Inflammatory macrophage treated with lipopolysaccharide for 4 hours (primary cell): ENCODE data around the gene EXOC3L1.

Experiments used
- DNase-seq: peaks from one replicate; pipeline ENCODE4 v3.0.0-alpha.2; 2020

The EXOC3L1 gene

DNA sequence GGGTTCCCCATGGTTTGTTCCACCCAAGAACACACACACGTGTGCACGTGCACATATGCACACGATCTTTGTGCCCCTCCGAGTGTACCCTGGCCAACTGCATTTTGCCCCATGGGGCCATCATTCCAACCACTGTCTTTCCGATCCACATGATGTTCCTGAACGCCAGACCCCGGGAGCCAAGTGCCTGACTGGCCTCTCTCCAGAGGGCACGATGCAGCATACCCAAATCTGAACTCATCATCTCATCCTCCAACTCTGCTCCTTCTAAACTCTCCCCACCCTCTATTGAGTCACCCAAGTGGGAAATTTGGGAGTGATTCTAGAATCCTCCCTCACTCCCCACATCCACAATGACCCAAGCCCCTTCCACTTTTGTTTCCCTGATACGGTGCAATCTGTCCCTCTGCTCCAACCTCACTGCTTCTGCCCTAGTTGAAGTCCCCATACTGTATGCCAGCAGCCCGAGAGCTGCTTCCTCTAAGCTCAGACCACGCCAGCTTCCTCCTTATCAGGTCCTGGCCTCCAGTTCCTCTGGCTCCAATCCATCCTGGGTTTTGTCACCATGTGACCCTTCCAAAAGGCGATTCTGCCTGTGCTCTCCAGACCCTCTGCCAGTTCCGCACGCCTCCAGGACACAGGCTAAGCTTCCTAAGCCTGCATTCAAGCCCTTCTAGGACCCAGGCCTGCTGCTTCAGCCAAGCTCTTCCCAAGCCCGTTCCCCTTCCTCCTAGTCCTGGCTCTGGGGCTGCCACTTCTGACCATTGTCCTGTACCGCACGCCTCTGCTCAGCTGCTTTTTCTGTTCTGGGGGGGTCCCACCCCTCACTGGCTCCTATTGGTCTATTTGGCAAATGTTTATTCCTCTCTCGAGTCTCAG lies 26.9 kb upstream of the EXOC3L1 start:
- DNase-seq: peak; percentile 65

DNA sequence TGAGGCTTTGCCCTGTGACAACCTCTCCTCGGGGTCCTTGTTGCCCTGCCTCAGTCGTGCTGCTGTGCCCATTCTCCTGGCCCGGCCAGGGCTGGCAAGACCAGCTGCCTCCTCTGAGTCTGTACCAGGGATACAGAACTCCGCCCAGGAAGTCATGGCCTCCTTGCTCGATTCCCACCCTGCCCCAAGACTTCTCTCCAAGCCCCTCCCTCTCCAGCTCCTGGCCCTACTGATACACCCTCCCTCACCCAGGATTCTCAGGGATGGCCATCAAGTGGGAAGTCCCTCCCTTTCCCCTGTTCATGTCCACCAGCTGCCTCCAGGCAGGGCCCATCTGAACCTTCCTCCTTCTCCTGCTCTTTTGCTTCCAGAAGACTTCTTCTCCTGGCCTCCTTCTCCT lies 25.8 kb upstream of the EXOC3L1 start:
- DNase-seq: no peak

DNA sequence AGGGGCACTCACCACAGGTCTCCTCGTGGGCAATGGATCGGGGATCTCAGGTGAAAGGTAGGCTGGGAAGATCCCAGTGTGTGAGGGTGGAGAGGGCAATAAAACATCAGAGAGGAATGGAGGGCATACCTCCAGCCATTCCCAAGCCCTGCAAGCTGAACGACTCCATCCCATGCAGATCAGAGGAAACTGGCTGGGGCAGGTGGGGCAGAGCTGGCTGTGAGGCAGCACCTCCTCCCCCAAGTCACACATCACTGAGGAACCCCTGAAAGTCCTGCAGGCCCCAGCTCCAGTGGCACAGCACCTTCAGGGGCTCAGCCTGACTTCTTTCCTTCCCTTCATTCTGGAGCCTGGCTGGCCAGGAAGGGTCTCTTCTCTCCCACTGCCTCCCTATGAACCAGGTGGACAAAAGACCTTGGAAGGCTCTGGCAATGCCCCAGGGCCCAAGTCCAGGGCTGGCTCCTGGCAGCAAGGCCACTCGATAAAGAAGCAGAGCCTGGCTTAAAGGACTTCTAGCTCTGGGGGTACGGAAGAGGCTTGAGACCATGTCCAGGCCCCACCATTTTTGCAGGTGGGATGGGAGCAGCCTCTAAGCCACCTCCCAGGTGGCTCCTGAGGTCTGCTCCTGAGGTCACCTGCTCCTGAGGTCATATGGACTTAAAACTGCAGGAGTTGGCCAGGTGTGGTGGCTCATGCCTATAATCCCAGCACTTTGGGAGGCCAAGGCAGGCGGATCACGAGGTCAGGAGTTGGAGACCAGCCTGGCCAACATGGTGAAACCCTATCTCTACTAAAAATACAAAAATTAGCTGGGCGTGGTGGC lies 23.5 kb upstream of the EXOC3L1 start:
- no peak for DNase-seq

DNA sequence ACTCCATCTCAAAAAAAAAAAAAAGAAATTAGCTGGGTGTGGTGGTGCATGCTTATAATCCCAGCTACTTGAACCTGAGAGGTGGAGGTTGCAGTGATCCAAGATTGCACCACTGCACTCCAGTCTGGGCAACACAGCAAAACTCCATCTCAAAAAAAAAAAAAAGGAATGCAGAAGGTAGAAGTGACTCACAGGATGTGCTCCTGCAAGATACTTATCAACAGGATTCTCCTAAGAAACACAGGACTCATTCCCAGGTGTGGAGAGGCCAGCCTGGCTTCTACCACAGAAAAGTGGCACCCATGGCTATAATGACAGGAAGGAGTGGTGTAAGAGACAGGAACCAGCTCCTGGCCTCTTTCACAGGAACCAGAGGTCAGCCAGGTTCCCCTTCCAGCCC lies 22.8 kb upstream of the EXOC3L1 start:
- no peak for DNase-seq

DNA sequence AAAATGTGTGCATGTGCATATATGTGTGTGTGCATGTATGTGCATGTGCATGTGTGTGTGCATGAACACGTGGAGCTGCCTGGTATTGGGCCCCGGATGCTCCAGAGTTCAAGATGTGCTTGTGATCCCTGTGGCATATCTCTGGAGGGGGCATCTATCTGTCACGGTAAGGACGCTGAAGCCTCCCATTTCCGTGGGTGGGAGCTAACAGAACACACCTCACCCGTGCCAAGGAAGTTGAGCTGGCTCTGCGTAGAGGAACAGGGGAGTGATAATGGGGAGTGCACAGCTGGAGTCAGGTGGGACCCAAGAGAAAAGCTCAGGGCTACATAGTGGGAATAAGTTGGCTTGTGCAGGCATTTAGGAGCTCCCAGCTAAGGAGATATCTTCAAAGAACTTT lies 21.7 kb upstream of the EXOC3L1 start:
- DNase-seq: no peak

DNA sequence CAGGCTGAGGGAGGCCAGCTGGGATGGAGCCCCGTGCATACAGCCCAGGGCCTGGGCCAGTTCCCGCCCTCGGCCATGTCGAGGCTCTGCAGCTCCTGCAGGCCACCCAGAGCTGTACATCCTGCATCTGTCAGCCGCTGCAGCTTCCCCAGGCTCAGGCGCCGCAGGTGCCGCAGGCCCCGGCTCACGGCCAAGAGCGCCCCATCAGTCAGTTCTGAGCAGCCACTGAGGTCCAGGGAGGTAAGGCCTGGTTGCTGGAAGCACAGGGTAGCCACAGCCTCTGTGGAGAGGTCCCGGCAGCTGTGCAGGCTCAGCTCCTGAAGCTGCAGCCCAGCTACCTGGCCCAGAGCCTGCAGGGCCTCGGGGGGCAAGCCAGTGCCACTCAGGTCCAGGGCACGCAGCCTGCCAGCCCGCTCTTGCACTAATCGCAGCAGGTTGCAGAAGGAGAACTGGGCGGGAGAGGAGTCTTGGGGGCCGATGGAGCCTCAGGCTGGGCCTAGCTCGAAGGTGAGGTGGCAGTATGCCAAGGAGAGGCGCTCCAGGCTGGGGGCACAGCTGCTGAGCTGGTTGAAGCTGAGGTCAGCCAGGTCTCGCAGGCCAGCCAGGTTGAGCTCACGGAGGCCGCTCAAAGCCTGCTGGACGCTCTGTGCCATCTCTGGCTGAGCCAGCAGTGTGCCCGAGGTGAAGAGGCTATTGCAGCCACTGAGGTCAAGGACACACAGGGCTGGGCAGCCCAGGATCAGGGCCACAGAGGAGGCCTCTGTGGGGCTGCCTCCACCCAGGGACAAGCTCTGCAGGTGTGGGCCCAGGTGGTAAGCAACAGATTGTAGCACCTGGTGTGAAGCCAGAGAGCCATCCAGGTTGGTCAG lies 20.4 kb upstream of the EXOC3L1 start:
- no peak for DNase-seq

DNA sequence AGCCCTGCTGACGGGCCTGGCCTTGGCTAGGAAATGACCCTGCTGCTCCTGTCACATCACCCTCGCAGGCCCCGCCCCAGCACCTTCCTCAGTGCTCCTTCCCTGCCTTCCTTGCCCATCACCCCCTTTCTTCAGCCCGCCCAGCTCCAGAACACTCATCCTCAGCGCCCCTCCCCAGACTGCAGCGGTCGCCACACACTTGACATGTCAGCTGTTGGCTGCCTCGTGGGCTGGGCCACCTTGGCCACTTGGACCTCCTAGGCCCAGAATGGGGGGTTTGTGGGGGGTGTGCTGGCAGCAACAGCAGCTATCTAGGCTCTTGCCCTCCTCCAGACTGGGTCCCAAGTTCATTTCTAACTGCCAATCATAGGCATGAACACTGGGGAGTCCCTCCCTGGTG lies 19.6 kb upstream of the EXOC3L1 start:
- no peak for DNase-seq

DNA sequence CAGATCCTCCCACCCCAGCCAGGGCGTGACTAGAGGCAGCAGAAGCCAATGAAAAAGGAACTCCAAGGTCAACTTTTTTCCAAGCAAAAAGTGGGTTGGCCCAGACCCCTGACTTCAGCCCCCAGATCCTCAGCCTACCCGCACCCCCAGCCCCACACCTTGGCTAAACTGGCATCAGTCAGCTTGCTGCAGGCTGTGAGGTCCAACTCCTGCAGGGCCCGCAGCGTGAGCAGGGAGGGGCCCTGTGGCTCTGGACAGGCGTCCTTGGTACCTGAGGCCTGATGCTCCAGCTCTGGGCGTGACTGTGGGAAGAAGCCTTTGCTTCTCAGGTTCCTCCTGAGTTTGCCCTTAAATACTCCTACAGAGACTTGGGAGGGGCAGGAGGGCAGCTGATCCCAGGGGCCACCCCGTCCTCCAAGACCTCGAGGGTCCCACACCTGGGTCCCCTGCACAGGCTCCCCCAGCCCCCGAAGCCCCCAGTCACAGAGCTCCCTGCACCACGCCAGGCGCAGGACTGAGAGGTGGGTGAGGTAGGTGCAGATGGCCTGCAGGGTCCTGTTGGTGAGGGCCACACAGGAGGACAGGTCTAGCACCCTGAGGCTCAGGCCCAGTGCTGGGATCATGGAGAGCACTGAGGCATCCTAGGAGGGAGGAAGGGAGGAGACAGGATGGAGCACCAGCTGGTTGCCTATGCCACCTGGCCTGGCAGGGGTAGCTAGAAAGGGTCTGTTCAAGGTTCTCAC lies 18.4 kb upstream of the EXOC3L1 start:
- no peak for DNase-seq

DNA sequence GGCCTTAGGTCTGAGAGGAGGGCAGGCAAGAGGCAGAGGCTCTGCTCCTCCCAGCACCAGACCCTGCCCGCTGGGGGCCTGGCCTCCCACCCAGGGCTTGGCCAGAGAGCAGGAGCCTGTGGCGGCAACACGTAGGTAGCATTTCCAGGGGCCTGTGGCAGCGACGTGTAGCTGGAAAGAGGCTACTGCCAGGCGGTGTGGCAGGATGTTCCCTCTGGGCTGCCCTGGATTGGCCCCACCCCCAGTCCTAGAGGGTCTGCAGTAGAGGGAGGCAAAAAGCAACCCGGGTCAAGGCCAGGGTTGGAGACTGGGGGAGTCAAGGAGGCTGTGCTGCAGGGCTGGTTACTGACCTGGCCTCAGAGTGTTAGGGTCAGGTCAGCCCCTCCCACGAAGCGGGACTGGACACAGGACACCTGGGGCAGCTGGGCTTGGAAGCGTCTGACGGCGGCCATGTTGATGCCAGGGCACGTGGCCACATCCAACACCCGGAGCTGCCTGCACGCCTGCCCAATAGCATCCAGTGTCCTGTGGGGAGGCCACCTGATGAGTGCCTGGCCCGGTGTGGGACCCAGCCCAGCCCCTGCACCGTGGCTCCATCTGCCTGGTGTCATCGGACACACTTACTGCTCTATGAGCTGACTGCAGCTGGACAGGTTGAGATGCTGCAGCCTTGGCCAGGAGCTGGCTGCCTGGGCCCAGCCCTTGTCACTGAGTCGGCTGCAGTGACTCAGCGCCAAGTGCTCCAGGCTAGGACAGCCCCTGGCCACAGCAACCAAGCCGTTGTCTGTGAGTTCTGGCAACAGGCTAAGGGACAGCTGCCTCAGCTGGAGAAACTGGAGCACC lies 17.5 kb upstream of the EXOC3L1 start:
- DNase-seq: no peak

DNA sequence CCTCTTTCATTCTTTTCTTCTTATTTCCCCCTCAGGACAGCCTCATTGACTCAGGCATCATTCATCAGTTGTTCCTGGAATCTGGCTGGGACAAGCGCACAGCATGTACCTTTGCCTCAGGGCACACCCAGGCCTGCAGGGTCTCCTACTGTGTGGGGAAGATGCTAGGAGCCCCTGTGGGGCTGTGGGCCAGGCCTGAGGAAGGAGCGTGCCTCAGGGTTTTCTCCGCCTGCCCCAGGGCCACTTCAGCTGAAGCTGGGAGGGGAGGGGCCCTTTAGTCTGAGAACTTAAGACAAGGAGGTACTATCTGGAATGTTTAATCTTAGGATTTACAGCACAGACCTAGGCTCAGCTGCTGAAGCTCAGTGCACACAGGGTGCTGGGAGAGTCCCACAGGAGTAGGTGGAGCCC lies 16.9 kb upstream of the EXOC3L1 start:
- DNase-seq: no peak

DNA sequence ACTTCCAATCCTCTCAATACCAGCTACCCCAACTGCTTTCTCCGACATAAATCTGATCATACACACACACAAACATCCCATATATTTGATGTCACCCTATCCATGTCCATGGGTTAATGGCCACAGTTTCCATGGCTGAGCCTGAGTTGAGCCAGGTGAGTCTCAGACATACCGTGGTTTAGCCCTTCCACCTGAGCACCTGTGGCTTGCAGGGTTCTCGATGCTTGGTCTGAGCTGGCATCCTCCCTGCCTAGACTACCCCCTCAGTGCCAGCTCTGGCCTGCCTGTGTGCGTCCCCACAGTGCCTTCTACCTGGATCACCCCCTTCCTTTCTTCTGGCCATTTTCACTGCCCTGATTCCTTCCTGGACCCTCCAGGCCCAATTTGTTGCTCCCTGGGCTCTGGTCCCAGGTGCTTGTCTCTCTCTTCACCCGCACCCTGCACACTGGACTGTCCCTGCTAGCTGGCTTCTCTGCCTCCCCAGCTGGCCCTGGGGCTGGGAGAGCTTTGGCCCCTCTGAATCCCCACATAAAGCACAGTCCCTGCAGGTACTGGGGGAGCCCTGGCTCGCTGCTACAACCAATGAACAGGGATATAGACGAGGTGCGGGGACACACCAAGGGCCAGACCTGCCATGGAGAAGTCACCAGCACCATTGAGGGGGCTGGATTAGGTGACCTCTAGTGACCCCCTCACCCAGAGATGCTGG lies 16.3 kb upstream of the EXOC3L1 start:
- no peak for DNase-seq

DNA sequence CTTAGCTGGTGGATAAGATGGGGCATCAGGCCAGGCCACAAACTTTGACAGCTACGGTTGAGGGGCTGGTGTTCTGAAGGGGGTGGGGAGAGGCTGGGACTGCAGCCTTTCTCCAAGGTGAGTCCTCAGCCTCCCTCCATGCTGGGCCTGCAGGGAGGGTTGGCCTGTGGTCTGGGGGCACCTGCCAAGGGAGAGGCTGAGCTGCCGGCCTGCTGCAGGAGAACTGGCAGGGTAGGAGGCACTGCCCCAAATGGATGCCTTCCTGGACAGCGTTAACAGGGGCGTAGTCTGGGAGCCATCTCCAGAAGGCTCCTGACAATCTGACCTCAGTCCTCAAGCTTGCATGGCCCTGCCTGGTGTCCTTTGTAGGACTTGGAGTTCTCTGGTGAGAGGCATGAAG lies 14.1 kb upstream of the EXOC3L1 start:
- DNase-seq: no peak

DNA sequence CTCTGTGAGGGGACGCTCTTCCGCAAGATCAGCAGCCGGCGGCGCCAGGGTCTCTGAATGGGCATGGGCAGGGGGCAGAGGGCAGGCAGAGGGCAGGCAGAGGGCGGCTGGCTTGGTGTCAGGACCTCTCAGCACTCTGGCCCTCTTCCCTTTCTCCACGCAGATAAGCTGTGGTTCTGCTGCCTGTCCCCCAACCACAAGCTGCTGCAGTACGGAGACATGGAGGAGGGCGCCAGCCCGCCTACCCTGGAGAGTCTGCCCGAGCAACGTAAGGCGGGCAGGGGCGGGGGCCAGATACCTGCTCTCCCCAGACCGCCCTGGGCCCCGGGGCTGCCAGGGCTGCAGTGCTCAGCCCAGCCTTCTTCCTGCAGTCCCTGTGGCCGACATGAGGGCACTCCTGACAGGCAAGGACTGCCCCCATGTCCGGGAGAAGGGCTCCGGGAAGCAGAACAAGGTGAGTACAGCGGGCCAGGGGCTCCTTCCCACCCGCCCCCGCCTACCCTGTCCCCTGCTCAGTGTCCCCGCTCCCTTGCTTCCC lies 13.1 kb upstream of the EXOC3L1 start:
- DNase-seq: no peak

DNA sequence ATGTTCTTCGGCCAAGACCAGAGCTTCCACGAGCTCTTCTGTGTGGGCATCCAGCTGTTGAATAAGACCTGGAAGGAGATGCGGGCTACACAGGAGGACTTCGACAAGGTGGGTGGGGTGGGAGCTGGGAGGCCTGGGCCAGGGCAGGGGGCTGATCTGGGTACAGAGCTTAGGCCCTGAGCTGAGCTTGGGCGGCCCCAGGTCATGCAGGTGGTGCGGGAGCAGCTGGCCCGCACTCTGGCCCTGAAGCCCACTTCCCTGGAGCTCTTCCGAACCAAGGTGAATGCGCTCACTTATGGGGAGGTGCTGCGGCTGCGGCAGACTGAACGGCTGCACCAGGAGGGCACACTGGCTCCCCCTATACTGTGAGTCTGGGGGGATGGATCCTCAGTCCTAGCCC lies 12.5 kb upstream of the EXOC3L1 start:
- no peak for DNase-seq

DNA sequence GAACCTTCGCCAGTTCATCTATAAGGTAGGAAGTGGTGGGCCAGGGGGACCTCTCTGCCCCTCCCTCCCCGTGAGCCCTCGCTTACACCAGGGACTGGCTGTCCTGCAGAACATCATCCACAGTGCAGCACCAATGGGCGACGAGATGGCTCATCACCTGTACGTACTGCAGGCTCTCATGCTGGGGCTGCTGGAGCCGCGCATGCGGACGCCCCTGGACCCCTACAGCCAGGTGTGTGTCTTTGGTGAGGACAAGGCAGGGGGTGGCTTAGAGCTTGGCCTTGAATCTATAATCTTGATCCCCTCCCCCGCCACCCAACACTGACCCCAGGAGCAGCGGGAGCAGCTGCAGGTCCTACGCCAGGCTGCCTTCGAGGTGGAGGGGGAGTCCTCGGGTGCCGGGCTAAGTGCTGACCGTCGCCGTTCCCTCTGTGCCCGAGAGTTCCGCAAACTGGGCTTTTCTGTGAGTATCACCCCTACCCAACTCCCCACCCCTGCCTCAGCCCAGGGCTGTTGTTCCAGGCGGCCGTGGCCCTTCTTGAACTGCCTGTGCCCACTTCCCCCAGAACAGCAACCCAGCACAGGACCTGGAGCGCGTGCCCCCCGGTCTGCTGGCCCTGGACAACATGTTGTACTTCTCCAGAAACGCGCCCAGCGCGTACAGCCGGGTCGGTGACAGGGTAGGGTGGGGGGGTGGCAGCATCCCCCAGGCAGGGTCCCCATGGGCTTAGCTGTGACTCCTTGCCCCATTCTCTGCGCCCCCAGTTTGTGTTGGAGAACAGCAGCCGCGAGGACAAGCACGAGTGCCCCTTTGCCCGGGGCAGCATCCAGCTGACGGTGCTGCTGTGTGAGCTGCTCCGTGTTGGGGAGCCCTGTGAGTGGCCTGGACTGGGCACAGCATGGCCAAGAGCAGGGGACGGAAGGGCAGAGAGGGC lies 11.7 kb upstream of the EXOC3L1 start:
- no peak for DNase-seq

DNA sequence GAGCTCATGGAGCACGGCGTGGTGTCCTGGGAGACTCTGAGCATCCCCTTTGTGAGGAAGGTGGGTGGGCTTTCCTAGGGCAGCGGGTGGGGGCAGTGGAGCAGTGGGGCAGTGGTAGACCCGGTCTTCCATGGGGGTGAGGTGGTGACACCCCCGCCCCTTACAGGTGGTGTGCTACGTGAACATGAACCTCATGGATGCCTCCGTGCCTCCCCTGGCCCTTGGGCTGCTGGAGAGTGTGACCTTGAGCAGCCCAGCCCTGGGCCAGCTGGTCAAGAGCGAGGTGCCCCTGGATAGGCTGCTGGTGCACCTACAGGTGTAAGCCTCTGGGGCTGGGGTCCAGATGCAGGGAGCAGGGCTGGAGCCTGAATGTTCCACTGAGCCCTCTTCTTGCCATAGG lies 10.6 kb upstream of the EXOC3L1 start:
- no peak for DNase-seq

DNA sequence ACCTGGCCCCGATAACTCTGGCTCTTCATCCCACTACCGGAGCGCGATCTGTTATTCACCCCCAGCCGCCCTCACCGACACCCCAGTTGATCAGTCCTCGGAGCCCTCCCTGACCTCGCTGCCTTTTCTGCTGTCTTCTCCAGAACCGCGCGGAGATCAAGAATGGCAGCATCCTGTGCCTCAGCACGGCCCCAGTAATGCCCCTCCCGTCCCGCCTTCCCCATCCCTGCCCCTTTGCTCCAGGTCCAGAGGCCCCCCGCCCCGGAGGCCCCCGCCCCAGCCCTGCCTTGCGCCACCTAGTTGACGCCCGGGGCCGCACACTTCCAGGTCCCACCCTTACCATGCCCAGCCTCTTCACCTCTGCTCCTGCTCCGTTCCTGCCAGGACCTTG lies 9.9 kb upstream of the EXOC3L1 start:
- DNase-seq: no peak

DNA sequence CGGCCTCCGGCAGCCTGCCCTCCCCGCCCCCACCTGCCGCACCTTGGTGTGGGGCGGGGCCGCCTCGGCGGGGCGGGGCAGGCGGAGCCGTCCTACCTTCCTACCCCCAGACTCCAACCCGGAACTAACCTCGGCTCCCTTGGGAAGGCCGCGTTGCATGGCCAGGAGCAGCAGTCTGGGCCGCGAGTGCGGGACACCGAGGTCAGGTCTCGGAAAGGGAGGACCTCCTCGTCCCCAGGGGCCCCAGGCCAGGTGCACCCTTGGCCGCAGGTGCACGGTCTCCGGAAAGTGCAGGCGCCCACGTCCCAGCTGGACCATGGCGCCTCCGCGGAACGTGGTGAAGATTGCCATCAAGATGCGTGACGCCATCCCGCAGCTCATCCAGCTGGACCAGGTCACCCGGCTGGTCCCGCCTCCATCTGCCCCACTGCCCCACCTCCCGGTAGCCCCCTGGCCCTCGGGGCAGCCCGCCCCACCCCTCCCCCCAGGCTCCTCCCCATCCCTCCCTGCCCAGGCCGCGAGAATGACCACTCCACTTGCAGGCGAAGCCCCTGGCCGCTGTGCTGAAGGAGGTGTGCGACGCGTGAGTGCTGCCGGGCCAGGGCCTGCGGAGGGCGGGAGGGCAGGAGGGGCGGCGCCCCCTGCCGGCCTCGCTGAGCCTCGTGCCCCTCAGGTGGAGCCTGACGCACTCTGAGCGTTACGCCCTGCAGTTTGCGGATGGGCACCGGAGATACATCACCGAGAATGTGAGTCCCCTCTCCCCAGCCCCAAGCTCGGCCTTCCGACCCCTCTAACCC lies 9.3 kb upstream of the EXOC3L1 start, which contains the start of gene ELMO3:
TSS of gene ELMO3 (plus strand) at position 121 of the 797 bp plus-strand sequence. CDS start at position 317, 196 bp downstream.
- DNase-seq: no peak
